ENCODE results near the gene KSR1. TPM values are rescaled to one million over a fixed set of nuclear protein-coding genes. Genes with fewer than 3 reads are reported as not detected.

The KSR1 gene
- total RNA-seq, 1 experiment from 2014 or later, result 88.9 TPM

DNA sequence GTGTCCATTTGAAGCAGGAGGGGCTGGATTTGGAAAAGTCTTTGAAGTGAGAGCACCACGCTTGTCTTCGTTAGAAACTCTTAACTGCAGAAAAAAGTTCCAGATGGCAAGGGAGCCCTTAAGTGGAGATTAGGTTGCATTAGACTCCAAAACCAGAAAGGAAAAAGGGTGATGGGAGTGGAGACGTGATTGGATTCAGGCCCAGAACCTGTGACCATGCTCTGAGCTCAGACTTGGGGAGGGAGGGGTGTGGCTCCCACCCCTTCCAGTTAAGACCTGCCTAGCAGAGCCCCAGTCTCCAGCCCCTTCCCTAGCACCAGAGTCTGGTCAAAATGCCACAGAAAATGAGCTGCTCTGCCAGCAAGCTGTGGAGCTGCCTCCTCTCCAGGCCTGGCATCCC is 168.3 kb downstream of the KSR1 start:
- CTCF ChIA-PET, result interaction anchor here (0.5 to 1.1 kb wide), 2 partner anchors 30 to 222 kb away, joined by 3 read pairs; no protein-coding TSS in a partner anchor
- no peaks in the 10 kb centered on the region for H3K9me3 ChIP-seq
- DNase-seq, result no peak
- H3K4me1 ChIP-seq, result no peaks in the 10 kb centered on the region
- intact Hi-C loops (cut with micrococcal nuclease; ENCODE audit: unreplicated experiment), result loop anchor here (2.0 to 10.0 kb wide), 2 partner anchors 16 to 410 kb away; no protein-coding TSS in a partner anchor
- Mint-ChIP-seq H3K9me3 (ENCODE audit: unreplicated experiment) (no peaks in the 10 kb centered on the region), H3K4me1 (ENCODE audit: low read depth, unreplicated experiment) (no peaks in the 10 kb centered on the region), H3K4me3 (ENCODE audit: unreplicated experiment) (no peak overlapping the region), H3K27me3 (ENCODE audit: insufficient read depth, unreplicated experiment) (no peaks in the 10 kb centered on the region), H3K36me3 (ENCODE audit: insufficient read depth, unreplicated experiment) (peaks cover 16% of the 10 kb centered on the region), H3K27ac (ENCODE audit: unreplicated experiment) (no peak overlapping the region)
- H3K4me3 ChIP-seq (ENCODE audit: low read depth, low read length), result no peak overlapping the region
- TF ChIP-seq, protein P1, sequence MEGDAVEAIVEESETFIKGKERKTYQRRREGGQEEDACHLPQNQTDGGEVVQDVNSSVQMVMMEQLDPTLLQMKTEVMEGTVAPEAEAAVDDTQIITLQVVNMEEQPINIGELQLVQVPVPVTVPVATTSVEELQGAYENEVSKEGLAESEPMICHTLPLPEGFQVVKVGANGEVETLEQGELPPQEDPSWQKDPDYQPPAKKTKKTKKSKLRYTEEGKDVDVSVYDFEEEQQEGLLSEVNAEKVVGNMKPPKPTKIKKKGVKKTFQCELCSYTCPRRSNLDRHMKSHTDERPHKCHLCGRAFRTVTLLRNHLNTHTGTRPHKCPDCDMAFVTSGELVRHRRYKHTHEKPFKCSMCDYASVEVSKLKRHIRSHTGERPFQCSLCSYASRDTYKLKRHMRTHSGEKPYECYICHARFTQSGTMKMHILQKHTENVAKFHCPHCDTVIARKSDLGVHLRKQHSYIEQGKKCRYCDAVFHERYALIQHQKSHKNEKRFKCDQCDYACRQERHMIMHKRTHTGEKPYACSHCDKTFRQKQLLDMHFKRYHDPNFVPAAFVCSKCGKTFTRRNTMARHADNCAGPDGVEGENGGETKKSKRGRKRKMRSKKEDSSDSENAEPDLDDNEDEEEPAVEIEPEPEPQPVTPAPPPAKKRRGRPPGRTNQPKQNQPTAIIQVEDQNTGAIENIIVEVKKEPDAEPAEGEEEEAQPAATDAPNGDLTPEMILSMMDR (IDR thresholded peaks at IDR 0.05; ENCODE audit: insufficient read depth in 1 of 2, low read depth in 1 of 2, low read length in 1 of 2, severe bottlenecking in 1 of 2, unreplicated experiment in 1 of 2), result no peak
- peaks cover 1% of the 10 kb centered on the region; the same call in 1 of the 2 replicates for H3K36me3 ChIP-seq (ENCODE audit: control insufficient read depth, insufficient read depth, low read length)
- H3K27me3 ChIP-seq (replicated peaks; ENCODE audit: control insufficient read depth, insufficient read depth, low read length), result no peaks in the 10 kb centered on the region
- BruUV-seq (replicated peaks), result TSS peak; percentile 19
- POLR2A ChIA-PET, result no interaction called here

DNA sequence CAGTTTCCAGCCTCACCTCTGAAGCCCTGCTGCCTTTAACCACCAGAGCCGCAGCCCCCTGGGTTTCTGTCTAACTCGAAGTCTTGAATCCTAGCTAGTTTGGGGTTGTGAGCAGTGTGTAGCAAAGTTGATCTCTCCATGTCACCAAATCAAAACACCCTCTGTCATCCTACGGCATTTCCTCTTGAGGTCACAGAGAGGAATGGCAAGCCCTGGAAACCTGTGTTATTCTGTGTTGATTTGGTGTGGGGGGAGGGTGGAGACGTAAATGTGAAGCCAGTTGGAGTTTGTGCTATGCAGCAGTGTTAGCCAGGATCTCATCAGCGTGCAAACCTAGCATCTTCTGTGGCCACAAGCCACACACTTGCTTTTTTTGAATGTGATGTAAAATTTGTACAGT is 169.6 kb downstream of the KSR1 start:
- TF ChIP-seq, protein P1 (IDR thresholded peaks at IDR 0.05; ENCODE audit: insufficient read depth in 1 of 2, low read depth in 1 of 2, low read length in 1 of 2, severe bottlenecking in 1 of 2, unreplicated experiment in 1 of 2), result no peak
- H3K4me1 Mint-ChIP-seq (ENCODE audit: low read depth, unreplicated experiment), result no peaks in the 10 kb centered on the region
- no peak overlapping the region for H3K4me3 Mint-ChIP-seq (ENCODE audit: unreplicated experiment)
- H3K27me3 Mint-ChIP-seq (ENCODE audit: insufficient read depth, unreplicated experiment), result no peaks in the 10 kb centered on the region
- peaks cover 16% of the 10 kb centered on the region for H3K36me3 Mint-ChIP-seq (ENCODE audit: insufficient read depth, unreplicated experiment)
- CTCF ChIA-PET, result no interaction called here
- no peaks in the 10 kb centered on the region for H3K9me3 ChIP-seq
- DNase-seq, result no peak
- no peaks in the 10 kb centered on the region for H3K4me1 ChIP-seq
- no peak overlapping the region for H3K4me3 ChIP-seq (ENCODE audit: low read depth, low read length)
- no peak overlapping the region for H3K27ac Mint-ChIP-seq (ENCODE audit: unreplicated experiment)
- intact Hi-C loops (cut with micrococcal nuclease; ENCODE audit: unreplicated experiment), result loop anchor here (2.0 to 10.0 kb wide), 2 partner anchors 17 to 411 kb away; no protein-coding TSS in a partner anchor
- no peaks in the 10 kb centered on the region for H3K9me3 Mint-ChIP-seq (ENCODE audit: unreplicated experiment)
- POLR2A ChIA-PET, result no interaction called here
- peaks cover 1% of the 10 kb centered on the region; the same call in 1 of the 2 replicates for H3K36me3 ChIP-seq (ENCODE audit: control insufficient read depth, insufficient read depth, low read length)
- no TSS peak for BruUV-seq (replicated peaks)
- H3K27me3 ChIP-seq (replicated peaks; ENCODE audit: control insufficient read depth, insufficient read depth, low read length), result no peaks in the 10 kb centered on the region

DNA sequence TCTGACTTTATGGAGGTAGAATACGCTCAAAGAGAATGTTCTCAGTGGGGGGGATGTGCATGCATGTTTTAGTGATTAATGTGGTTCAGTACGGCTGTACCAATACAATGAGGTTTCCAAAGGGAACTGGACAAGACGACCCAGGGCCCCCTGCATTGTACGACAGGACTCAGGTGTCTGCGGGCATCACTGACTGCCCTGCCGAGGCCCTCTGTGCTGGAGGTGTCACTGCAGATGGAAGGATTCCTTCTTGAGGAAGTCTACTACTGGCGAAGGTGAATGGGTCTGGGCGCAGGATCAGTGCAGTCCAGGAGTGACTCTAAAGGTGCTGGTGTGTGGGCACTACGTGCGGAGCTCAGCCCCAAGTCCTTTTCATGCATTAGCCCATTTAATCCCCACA is 171.3 kb downstream of the KSR1 start:
- Mint-ChIP-seq H3K27me3 (ENCODE audit: insufficient read depth, unreplicated experiment) (no peaks in the 10 kb centered on the region), H3K9me3 (ENCODE audit: unreplicated experiment) (no peaks in the 10 kb centered on the region), H3K4me1 (ENCODE audit: low read depth, unreplicated experiment) (no peaks in the 10 kb centered on the region), H3K36me3 (ENCODE audit: insufficient read depth, unreplicated experiment) (peaks cover 15% of the 10 kb centered on the region), H3K27ac (ENCODE audit: unreplicated experiment) (no peak overlapping the region), H3K4me3 (ENCODE audit: unreplicated experiment) (no peak overlapping the region)
- Histone ChIP-seq H3K9me3 (no peaks in the 10 kb centered on the region), H3K4me3 (ENCODE audit: low read depth, low read length) (no peak overlapping the region), H3K27me3 (replicated peaks; ENCODE audit: control insufficient read depth, insufficient read depth, low read length) (no peaks in the 10 kb centered on the region), H3K36me3 (ENCODE audit: control insufficient read depth, insufficient read depth, low read length) (no peaks in the 10 kb centered on the region; the same call in 1 of the 2 replicates), H3K4me1 (no peaks in the 10 kb centered on the region)
- no TSS peak for BruUV-seq (replicated peaks)
- CTCF ChIA-PET, result no interaction called here
- POLR2A ChIA-PET, result no interaction called here
- TF ChIP-seq, protein P1 (IDR thresholded peaks at IDR 0.05; ENCODE audit: insufficient read depth in 1 of 2, low read depth in 1 of 2, low read length in 1 of 2, severe bottlenecking in 1 of 2, unreplicated experiment in 1 of 2), result no peak
- intact Hi-C loops (cut with micrococcal nuclease; ENCODE audit: unreplicated experiment), result loop anchor here (10.0 kb wide), 1 partner anchor 413 kb away; no protein-coding TSS in a partner anchor
- DNase-seq, result no peak

Measured in Caco-2 (cell line).